Naive B cell (primary cell): ENCODE measurements around the gene CCDC73. TPM values are rescaled to one million over a fixed set of nuclear protein-coding genes. Genes with fewer than 3 reads are reported as not detected.

Experiments used
- ATAC-seq, 2 donors: fragments of 150-1000 bp; cut with Tn5 transposase; 2 replicates each; pipeline ENCODE4 v1.10.0; 2021; ENCODE audit warnings: low read depth in 2 of 2, mild to moderate bottlenecking in 2 of 2, moderate library complexity in 2 of 2
- DNase-seq: peaks from one replicate; pipeline ENCODE4 v3.0.0; 2022
- H3K27ac Mint-ChIP-seq, 6 donors: one replicate each; pipeline ENCODE4 v1.8.0; 2020 to 2022; ENCODE audit warnings: mild to moderate bottlenecking in 6 of 6, mixed read lengths in 6 of 6, moderate library complexity in 5 of 6, inconsistent platforms in 2 of 6
- H3K27me3 Mint-ChIP-seq, 3 donors: one replicate each; pipeline ENCODE4 v1.8.0; 2021 to 2022; ENCODE audit warnings: mixed read lengths in 3 of 3, mild to moderate bottlenecking in 1 of 3
- H3K36me3 Mint-ChIP-seq, 2 donors: one replicate each; pipeline ENCODE4 v1.8.0; 2020 to 2022; ENCODE audit warnings: mixed read lengths in 2 of 2, inconsistent platforms in 1 of 2, mild to moderate bottlenecking in 1 of 2
- H3K4me1 Mint-ChIP-seq, 3 donors: one replicate each; pipeline ENCODE4 v1.8.0; 2020 to 2022; ENCODE audit warnings: mixed read lengths in 3 of 3, inconsistent platforms in 1 of 3, mild to moderate bottlenecking in 1 of 3, moderate library complexity in 1 of 3
- H3K4me3 Mint-ChIP-seq, 8 donors: one replicate each; pipeline ENCODE4 v1.8.0; 2020 to 2022; ENCODE audit warnings: mild to moderate bottlenecking in 8 of 8, mixed read lengths in 8 of 8, moderate library complexity in 8 of 8, inconsistent platforms in 2 of 8
- H3K9me3 Mint-ChIP-seq, 7 donors: one replicate each; pipeline ENCODE4 v1.8.0; 2020 to 2022; ENCODE audit warnings: mixed read lengths in 7 of 7, mild to moderate bottlenecking in 5 of 7, inconsistent platforms in 2 of 7, moderate library complexity in 1 of 7
- polyA plus RNA-seq, 6 donors: library from polyadenylated mRNA; unstranded; fragments of 300-500 nt; fragmentation: Illumina TruSeq; gene quantifications; one replicate each; pipeline ENCODE4 v1.2.3, GENCODE V29; 2021; ENCODE audit warnings: low read depth in 6 of 6

CCDC73 gene
- polyA plus RNA-seq, 6 donors from 2014 or later, result not detected

DNA sequence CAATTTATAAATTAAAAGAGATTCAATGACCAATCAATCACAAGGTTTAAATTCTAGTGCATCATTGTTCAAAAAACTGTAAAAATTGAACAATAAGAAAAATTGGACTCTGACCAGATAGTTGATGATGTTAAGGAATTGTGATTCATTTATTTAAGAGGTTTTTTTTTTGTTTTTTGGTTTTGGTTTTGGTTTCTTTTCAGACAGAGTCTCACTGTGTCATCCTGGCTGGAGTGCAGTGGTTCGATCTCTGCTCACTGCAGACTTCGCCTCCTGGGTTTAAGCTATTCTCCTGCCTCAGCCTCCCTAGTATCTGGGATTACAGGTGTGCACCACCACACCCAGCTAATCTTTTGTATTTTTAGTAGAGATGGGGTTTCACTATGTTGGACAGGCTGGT lies 227.9 kb downstream of the CCDC73 start:
- no peaks in the 10 kb centered on the region for H3K9me3 Mint-ChIP-seq
- H3K27ac Mint-ChIP-seq, result no peak overlapping the region
- ATAC-seq (no peak), DNase-seq (no peak)
- peaks cover 8 to 16% (median 10%) of the 10 kb centered on the region in 3 donors for H3K27me3 Mint-ChIP-seq
- H3K36me3 Mint-ChIP-seq, result peaks cover 0 to 5% of the 10 kb centered on the region in 2 donors
- H3K4me3 Mint-ChIP-seq, result no peak overlapping the region
- H3K4me1 Mint-ChIP-seq, result no peaks in the 10 kb centered on the region

DNA sequence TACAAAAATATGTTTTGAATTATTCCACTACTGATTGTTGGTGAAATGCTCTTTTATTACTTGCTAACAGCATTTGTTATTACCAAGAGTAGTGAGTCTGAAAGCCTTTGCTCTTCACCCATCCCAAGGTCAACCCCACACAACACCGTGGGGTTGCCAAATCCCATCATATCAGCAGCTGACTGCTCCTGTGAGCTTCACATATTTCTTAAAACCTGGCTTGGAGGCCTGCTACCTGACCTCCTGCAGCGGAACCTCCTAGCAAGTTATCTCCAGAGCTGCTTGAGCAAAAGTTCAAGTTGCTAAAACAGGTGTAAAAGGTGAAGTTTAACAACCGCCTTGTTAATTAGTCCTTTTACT lies 230.9 kb downstream of the CCDC73 start:
- H3K27ac Mint-ChIP-seq, result no peak overlapping the region
- DNase-seq (no peak), ATAC-seq (no peak)
- H3K4me3 Mint-ChIP-seq, result no peak overlapping the region
- no peaks in the 10 kb centered on the region for H3K27me3 Mint-ChIP-seq
- no peaks in the 10 kb centered on the region for H3K36me3 Mint-ChIP-seq
- no peaks in the 10 kb centered on the region for H3K9me3 Mint-ChIP-seq
- H3K4me1 Mint-ChIP-seq, result no peaks in the 10 kb centered on the region

DNA sequence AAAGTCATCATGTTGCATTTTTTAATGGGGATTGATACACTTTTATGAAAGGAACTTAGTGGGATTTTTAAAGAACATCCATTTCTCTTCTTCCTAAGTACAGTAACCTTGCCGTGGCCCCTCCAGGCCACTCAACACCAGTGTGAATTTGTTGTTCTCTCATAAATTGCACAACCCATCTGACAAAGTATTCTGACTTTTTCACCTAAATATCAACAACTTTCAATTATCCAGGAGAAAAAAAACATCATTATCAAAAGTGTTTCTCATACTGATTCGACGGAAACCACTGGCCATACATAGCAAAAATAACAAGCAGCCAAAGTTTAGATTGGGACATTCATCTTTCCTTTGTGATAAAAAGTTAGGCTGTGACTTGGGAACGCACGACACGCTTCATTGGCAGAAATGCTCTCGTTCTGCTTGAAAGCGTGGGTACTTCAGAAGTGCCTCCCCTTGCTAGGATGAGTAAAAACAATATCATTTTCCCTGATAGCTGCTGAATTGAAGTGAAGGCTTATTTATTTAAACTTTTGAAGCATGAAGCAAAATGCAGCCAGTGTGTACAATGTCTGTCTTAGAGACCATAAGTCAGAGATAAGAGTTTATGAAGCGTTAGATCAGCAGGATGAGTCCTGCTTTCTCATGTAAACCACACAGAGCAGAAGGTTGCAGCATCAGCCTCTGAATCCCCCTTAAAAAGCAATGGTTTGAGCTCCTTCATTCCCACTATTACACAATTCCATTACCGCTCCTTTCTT lies 231.4 kb downstream of the CCDC73 start:
- H3K36me3 Mint-ChIP-seq, result no peaks in the 10 kb centered on the region
- H3K9me3 Mint-ChIP-seq, result no peaks in the 10 kb centered on the region
- ATAC-seq (no peak), DNase-seq (no peak)
- no peaks in the 10 kb centered on the region for H3K27me3 Mint-ChIP-seq
- H3K4me3 Mint-ChIP-seq, result no peak overlapping the region
- no peak overlapping the region for H3K27ac Mint-ChIP-seq
- no peaks in the 10 kb centered on the region for H3K4me1 Mint-ChIP-seq

DNA sequence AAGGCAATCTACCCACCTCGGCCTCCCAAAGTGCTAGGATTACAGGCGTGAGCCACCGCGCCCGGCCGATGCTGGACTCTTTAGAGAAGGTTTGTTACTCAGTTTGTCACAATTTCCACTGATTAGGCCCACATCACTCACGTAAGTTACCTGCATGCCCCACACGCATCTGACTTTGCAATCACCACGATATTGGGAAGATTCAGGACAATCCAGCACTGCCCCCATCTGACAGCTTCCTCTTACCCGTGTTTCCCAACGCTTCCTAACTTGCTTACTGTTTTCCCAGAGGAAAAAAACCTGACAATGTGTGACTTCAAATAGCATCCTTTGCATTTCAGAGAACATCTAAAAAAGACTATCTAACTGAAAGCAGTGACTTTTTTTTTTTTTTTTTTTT lies 232.6 kb downstream of the CCDC73 start:
- Mint-ChIP-seq H3K4me3 (no peak overlapping the region), H3K36me3 (no peaks in the 10 kb centered on the region), H3K27me3 (no peaks in the 10 kb centered on the region), H3K9me3 (no peaks in the 10 kb centered on the region), H3K27ac (peak overlapping the region in 1 of 6 donors; percentile 15), H3K4me1 (no peaks in the 10 kb centered on the region)
- ATAC-seq, result no peak
- no peak for DNase-seq

DNA sequence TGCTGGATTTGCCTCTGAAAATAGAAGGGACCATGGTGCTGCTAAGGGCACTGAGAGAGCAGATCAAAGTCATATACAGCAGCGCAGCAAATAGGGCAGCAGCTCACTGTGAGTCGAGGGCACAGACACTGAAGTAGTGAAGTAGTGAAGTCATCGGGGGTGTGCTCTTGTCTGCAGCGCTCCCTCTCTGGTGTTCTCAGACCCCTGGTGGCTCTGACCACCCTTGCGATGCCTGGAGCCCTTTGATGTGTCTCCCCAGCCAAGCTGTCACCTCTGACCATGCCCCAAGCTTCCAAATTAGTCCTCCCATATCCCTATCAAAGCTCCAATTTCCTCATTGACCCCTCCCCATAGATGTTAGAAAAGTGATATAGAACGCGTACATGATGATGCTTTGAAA lies 238.6 kb downstream of the CCDC73 start:
- Mint-ChIP-seq H3K4me3 (no peak overlapping the region), H3K4me1 (no peaks in the 10 kb centered on the region), H3K9me3 (peaks cover 0 to 4% (median 0%) of the 10 kb centered on the region in 7 donors), H3K27me3 (no peaks in the 10 kb centered on the region), H3K36me3 (no peaks in the 10 kb centered on the region), H3K27ac (no peak overlapping the region)
- DNase-seq (no peak), ATAC-seq (no peak)

DNA sequence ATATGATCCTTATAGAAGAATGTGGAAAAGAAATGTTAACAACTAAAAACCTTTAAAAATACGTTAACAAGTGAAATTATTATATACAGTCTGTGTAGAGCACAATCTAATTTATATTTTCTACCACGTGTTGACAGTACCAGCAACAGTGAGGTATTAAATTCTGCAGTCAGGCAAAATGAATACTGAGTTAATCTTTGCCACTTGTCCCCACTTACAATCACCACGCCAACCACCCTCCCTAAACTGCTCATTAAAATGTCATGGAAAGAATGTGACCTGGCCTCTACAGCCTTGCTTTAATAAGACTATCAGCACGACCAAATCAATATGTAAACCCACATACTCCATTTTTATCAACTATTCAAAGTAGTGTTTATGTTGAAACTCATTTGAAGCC lies 239.4 kb downstream of the CCDC73 start:
- Mint-ChIP-seq H3K4me1 (no peaks in the 10 kb centered on the region), H3K36me3 (no peaks in the 10 kb centered on the region), H3K27ac (no peak overlapping the region), H3K4me3 (no peak overlapping the region), H3K9me3 (peaks cover 0 to 4% (median 0%) of the 10 kb centered on the region in 7 donors), H3K27me3 (no peaks in the 10 kb centered on the region)
- no peak for ATAC-seq
- DNase-seq, result no peak

Other genes with a start within 250 kb of the CCDC73 start
- gene EIF3M, start 210.8 kb downstream of the CCDC73 start, polyA plus RNA-seq, result 100 to 1,000 TPM; 170 to 262 (median 215) TPM
- gene PRRG4, start 35.3 kb upstream of the CCDC73 start, polyA plus RNA-seq, result not detected
- 1 to 10 TPM in 5 of 6 donors, not detected in 1; 1.0 to 2.0 (median 1.8) TPM for gene QSER1, start 98.1 kb upstream of the CCDC73 start, polyA plus RNA-seq
- gene DEPDC7, start 221.2 kb upstream of the CCDC73 start, polyA plus RNA-seq, result under 1 TPM in 1 of 6 donors, not detected in 5; 0.27 TPM
- gene TCP11L1, start 244.9 kb upstream of the CCDC73 start, polyA plus RNA-seq, result 10 to 100 TPM in 1 of 6 donors, 1 to 10 TPM in 5; 4.7 to 10.1 (median 8.5) TPM